T-helper 2 cell treated with Interferon-gamma antibody and Interleukin-4, amounts not matched to agents 100 ng/mL and 5 ng/mL, for 36 hours (primary cell): ENCODE results near the gene TAOK3. TPM values are rescaled to one million over a fixed set of nuclear protein-coding genes. Genes with fewer than 3 reads are reported as not detected.
"Not testable (repeated sequence)": the region's sequence is repeated elsewhere in the genome, so short reads cannot be mapped to it uniquely, and the experiment has no call there.

Source experiments
- intact Hi-C: fragments of 100-400 bp; cut with micrococcal nuclease; formaldehyde crosslinking; loops from one replicate; pipeline ENCODE4 v1.15.1; 2023
- total RNA-seq: library from RNA; stranded (reverse); gene quantifications from 2 replicates; pipeline ENCODE4 v1.2.3, GENCODE V29; 2022

TAOK3 gene
- total RNA-seq, 1 donor from 2014 or later = 65.9 TPM

GRCh38 chr12:118148287-118148686 is 224.4 kb downstream of the TAOK3 start:
- intact Hi-C loops = no loop called here

GRCh38 chr12:118145798-118146156 is 226.9 kb downstream of the TAOK3 start:
- intact Hi-C loops = no loop called here

DNA sequence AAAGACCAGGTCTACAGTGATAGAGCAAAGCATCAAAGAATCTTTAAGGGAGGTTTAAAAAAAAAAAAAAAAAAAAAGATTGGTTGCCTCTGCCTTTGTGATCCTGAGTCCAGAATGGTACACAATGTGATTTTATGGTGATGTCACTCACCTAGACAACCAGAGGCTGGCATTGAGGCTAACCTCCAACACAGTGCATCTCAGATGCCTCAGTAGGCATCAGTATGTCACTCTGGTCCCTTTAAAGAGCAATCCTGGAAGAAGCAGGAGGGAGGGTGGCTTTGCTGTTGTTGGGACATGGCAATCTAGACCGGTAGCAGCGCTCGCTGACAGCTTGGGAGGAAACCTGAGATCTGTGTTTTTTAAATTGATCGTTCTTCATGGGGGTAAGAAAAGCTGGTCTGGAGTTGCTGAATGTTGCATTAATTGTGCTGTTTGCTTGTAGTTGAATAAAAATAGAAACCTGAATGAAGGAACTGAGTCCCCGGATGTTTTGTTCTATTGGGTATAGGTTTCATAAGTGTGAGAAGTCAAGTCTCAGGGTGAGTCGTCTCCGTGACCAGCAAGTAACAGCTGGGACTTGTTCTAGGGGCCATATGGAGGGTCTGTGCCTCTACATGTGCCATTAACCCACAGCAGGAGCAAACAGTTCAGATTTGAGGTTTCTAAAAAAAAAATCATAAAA is 227.5 kb downstream of the TAOK3 start:
- intact Hi-C loops = no loop called here

- intact Hi-C loops = no loop called here
Measured at GRCh38 chr12:118144499-118144898, 228.2 kb downstream of the TAOK3 start.

- intact Hi-C loops = no loop called here
Measured at GRCh38 chr12:118140825-118141224, 231.9 kb downstream of the TAOK3 start.

GRCh38 chr12:118137148-118137678 is 235.5 kb downstream of the TAOK3 start:
- intact Hi-C loops = loop anchor here (2.0 to 5.0 kb wide), 3 partner anchors 16 to 220 kb away; partner anchors contain the start of gene WSB2

GRCh38 chr12:118136559-118137003 is 236.1 kb downstream of the TAOK3 start:
- intact Hi-C loops = loop anchor here (1.0 to 5.0 kb wide), 4 partner anchors 16 to 240 kb away; partner anchors contain the start of genes SUDS3 and WSB2

GRCh38 chr12:118135788-118136558 is 236.7 kb downstream of the TAOK3 start, which contains the start of gene PEBP1:
PEBP1 (plus strand) TSS chr12:118136124; CDS start chr12:118136210, 86 bp downstream.
- intact Hi-C loops = loop anchor here (1.0 to 5.0 kb wide), 5 partner anchors 15 to 240 kb away; partner anchors contain the start of genes RFC5, SUDS3 and WSB2

- intact Hi-C loops = not testable (repeated sequence)
Measured at GRCh38 chr12:118129436-118129835, 243.3 kb downstream of the TAOK3 start.

DNA sequence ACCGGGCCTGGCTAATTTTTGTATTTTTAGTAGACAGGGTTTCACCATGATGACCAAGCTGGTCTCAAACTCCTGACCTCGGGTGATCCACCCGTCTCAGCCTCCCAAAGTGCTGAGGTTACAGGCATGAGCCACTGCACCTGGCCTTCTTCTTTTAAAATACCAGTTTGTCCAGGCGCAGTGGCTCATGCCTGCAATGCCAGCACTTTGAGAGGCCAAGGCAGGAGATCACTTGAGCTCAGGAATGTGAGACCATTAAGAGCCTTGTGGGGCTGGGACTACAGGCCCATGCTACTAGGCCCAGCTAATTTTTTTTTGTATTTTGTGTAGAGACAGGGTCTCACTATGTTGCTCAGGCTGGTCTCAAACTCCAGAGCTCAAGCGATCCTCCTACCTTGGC is 244.8 kb downstream of the TAOK3 start:
- intact Hi-C loops = no loop called here

DNA sequence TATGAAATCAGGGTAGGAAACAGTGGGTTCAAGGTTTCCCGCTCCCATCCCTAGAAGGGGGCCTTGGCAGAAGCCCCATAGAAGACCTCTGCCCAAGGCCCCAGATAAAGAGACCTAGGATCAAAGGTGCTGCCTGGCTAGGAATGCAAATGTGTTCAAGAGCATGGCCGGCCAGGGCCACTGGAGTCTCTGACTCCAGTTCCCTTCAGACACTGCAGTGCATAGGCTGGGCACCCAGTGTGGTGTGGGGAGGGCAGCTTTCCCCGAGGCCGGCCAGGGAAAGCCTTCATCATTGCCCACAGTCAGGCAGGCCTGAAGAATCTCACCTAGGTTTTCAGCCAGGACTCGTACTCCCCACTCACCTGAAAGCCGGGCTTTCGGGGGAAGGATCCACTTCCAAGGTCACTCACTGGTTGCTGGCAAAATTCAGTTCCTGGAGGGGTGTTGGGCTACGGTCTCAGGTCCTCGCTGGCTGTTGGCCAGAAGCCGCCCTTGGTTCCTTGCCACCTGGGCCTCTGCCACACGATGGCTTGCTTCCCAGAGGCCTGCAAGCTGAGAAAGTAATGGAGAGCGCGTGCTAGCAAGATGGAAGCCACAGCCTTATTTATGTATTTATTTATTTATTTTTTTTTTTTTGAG is 246.5 kb downstream of the TAOK3 start:
- intact Hi-C loops = no loop called here

DNA sequence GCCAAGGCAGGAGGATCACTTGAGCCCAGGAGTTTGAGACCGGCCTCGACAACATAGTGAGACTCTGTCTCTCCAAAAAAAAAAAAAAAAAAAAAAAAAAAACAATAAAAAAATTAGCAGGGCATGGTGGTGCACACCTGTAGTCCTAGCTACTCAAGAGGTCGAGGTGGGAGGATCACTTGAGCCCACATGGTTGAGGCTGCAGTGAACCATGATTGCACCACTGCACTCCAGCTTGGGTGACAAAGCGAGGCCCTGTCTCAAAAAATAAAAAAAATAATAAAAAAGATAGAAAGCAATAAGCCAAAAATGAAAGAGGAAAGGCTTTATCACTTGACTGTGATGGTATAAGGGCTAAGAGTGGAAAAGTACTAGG is 247.0 kb downstream of the TAOK3 start:
- intact Hi-C loops = no loop called here

DNA sequence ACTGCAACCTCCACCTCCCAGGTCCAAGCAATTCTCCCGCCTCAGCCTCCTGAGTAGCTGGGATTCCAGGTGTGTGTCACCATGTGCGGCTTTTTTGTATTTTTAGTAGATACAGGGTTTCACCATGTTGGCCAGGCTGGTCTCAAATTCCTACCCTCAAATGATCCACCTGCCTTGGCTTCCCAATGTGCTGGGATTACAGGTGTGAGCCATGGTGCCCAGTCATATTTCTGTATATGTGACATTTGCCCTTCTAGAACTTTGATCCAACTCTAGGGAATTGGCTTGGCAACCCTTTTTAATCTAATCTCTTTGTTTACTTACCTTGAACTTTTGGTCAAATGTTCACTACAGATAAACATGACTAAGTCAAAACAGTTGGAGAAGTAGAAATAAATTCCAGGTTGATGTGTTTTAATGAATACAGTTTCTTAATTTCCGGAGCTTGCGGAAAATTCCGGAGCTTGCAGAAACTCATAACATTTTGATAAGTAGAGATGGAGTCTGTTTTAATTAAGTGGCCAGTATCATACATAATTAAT is 248.3 kb downstream of the TAOK3 start:
- intact Hi-C loops = no loop called here

GRCh38 chr12:118122264-118122663 is 250.4 kb downstream of the TAOK3 start:
- intact Hi-C loops = no loop called here

DNA sequence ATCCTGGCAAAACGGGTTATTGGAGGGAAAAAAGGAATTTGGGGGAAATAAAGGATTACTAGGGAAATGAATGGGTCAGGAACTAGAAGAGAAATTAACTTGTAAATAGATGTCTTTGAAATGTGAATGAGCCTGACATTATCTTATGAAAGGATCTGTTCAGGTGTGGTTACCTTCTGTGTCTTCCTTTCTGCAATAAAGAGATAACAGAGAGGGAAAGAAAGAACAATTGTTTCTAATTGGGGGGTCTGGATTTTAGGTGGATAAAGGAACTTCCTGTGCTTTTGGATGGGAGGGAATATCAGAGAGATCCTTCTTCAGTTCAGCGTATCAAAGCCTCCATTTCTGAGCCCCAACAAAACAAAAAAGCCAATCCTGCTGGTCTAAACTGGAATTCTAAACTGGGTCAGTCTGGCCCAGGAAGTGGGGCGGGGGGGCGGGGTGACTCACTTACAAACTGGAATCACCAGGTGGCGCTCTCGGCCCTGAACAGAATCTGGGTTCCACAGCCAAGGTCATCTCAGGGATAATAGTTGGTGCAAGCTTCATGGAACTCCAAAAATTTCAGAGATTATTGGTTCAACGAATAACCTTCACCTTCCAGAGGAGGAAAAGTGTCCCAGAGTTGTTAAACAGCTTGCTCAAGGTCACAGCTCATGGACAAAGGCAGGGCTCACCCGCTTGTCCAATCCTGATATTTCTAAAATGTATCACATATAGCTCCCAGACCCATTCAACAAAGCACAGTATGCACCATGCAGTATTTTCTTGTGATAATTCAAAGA is 251.9 kb downstream of the TAOK3 start:
- intact Hi-C loops = loop anchor here (2.0 kb wide), 1 partner anchor 16 kb away; the partner anchor contains the start of gene PEBP1

- intact Hi-C loops = no loop called here
Measured at GRCh38 chr12:118119449-118119879, 253.2 kb downstream of the TAOK3 start.

GRCh38 chr12:118109088-118109487 is 263.6 kb downstream of the TAOK3 start:
- intact Hi-C loops = no loop called here

- intact Hi-C loops = no loop called here
Measured at GRCh38 chr12:118107694-118108093, 265.0 kb downstream of the TAOK3 start.

DNA sequence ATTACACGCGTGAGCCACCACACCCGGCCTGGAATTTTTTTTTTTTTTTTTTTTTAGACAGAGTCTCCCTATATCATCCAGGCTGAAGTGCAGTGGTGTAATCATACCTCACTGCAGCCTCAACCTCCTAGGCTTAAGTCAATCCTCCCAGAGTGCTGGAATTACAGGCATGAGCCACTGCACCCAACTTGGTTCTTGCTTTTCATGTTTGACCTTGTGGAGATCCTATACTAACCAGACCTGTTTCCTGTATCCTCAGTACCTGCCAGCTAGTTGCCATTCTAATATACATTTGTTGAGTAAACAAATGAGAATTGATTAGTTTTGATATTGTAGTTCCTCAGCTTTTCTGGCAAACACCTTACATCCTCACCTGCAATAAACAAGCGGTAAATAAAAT is 265.7 kb downstream of the TAOK3 start:
- intact Hi-C loops = no loop called here
